ENCODE data around the gene OPA1. TPM values are rescaled to one million over a fixed set of nuclear protein-coding genes. Genes with fewer than 3 reads are reported as not detected.
A peak's percentile ranks its signal among the peaks of the same experiment; 100 is the strongest.

The OPA1 gene
- total RNA-seq, 1 experiment from 2014 or later, result 75.4 TPM

- Histone ChIP-seq H3K27me3 (ENCODE audit: insufficient read depth, low read length) (no peaks in the 10 kb centered on the region), H3K4me1 (ENCODE audit: insufficient read depth, low read length) (no peaks in the 10 kb centered on the region; the same call in 1 of the 2 replicates), H3K79me2 (ENCODE audit: insufficient read depth, low read length) (no peaks in the 10 kb centered on the region), H4K91ac (ENCODE audit: insufficient read length, low read depth, low read length) (no peak overlapping the region), H3K14ac (ENCODE audit: insufficient read depth, low read length) (no peak overlapping the region), H2BK15ac (ENCODE audit: low read depth, low read length) (no peak overlapping the region), H3K9me3 (ENCODE audit: control insufficient read depth, low read depth, low read length) (no peaks in the 10 kb centered on the region), H2BK12ac (ENCODE audit: insufficient read length, low read depth, low read length) (no peak overlapping the region), H3K23ac (ENCODE audit: insufficient read length, low read depth, low read length) (no peak overlapping the region), H3K27ac (ENCODE audit: insufficient read length, low read depth, low read length) (no peak overlapping the region), H2BK20ac (ENCODE audit: low read depth, low read length, poor library complexity, severe bottlenecking) (no peak overlapping the region), H3T11ph (ENCODE audit: low read length) (no peak overlapping the region), H3K4ac (ENCODE audit: low read depth, low read length) (no peak overlapping the region), H4K5ac (ENCODE audit: insufficient read length, low read depth, low read length) (no peak overlapping the region), H3K56ac (ENCODE audit: insufficient read length, low read depth, low read length) (no peak overlapping the region), H3K79me1 (ENCODE audit: insufficient read depth, low read depth, low read length, poor library complexity, severe bottlenecking) (no peaks in the 10 kb centered on the region), H2AFZ (ENCODE audit: low read length) (no peak overlapping the region), H3K4me2 (ENCODE audit: insufficient read depth, insufficient read length, low read length) (no peak overlapping the region), H2BK120ac (ENCODE audit: low read depth, low read length, poor library complexity, severe bottlenecking) (no peak overlapping the region), H2BK5ac (ENCODE audit: insufficient read length, low read length) (no peak overlapping the region), H2AK5ac (ENCODE audit: insufficient read length, low read length) (no peak overlapping the region), H3K18ac (ENCODE audit: insufficient read length, low read depth, low read length) (no peak overlapping the region), H3K23me2 (ENCODE audit: insufficient read length, low read depth, low read length, poor library complexity, severe bottlenecking) (no peaks in the 10 kb centered on the region), H4K20me1 (ENCODE audit: control insufficient read depth, insufficient read depth, insufficient read length) (no peaks in the 10 kb centered on the region), H4K8ac (replicated peaks; ENCODE audit: insufficient read length, low read depth, low read length) (no peak overlapping the region), H3K9ac (ENCODE audit: extremely low read depth, insufficient read length, low read length) (no peak overlapping the region)
- no peak for TF ChIP-seq CTCF (conservative IDR thresholded peaks at IDR 0.05)
- no CpG with 5 or more reads among the region's 8 CpGs for WGBS (ENCODE audit: extremely low coverage, insufficient read length, low lambda C conversion rate)
- H3K27me3 Mint-ChIP-seq (ENCODE audit: low read depth), result no peaks in the 10 kb centered on the region
- peaks cover 14 to 30% of the 10 kb centered on the region in 2 experiments for H3K4me1 Mint-ChIP-seq
- H3K27ac Mint-ChIP-seq, result peak overlapping the region in 2 of 3 experiments; percentile 5 to 50; a peak in 3 of 7 replicates
- no peak for DNase-seq
- H3K9me3 Mint-ChIP-seq, result no peaks in the 10 kb centered on the region
- H3K36me3 Mint-ChIP-seq (ENCODE audit: insufficient read depth in 1 of 3, low read depth in 3 of 3), result no peaks in the 10 kb centered on the region
- H3K4me3 Mint-ChIP-seq, result no peak overlapping the region
Measured at GRCh38 chr3:193701953-193702635, 109.1 kb downstream of the OPA1 start.
